Osteoblast (primary cell): ENCODE results near the gene SCUBE1. TPM values are rescaled to one million over a fixed set of nuclear protein-coding genes. Genes with fewer than 3 reads are reported as not detected.

Experiments used
- DNase-seq: peaks from one replicate; pipeline ENCODE4 v3.0.0; 2011; ENCODE audit warnings: low spot score, mixed read lengths; ENCODE audit not compliant: insufficient read length; ENCODE audit errors: missing footprints
- H2AFZ ChIP-seq: 2 replicates; pipeline ENCODE4 v1.6.0; 2011; ENCODE audit warnings: mild to moderate bottlenecking, low read length
- H3K27ac ChIP-seq: 2 replicates; pipeline ENCODE4 v1.5.1; 2011; ENCODE audit warnings: mild to moderate bottlenecking, low read depth, low read length, moderate library complexity
- H3K27me3 ChIP-seq: 2 replicates; pipeline ENCODE4 v1.6.0; 2012; ENCODE audit warnings: mild to moderate bottlenecking, control low read depth, inconsistent platforms, low read length, moderate library complexity; ENCODE audit not compliant: insufficient read depth
- H3K36me3 ChIP-seq: 2 replicates; pipeline ENCODE4 v1.5.1; 2011; ENCODE audit warnings: mild to moderate bottlenecking, low read length, control low read depth, moderate library complexity; ENCODE audit not compliant: insufficient read depth
- H3K4me1 ChIP-seq: 2 replicates; pipeline ENCODE4 v1.5.1; 2011; ENCODE audit warnings: mild to moderate bottlenecking, low read length, control low read depth, moderate library complexity; ENCODE audit not compliant: insufficient read depth
- H3K4me2 ChIP-seq: 2 replicates; pipeline ENCODE4 v1.6.0; 2011; ENCODE audit warnings: mild to moderate bottlenecking, low read length; ENCODE audit not compliant: insufficient read depth
- H3K4me3 ChIP-seq: fragments of 200-600 bp; sonication (generic); 3 replicates; pipeline ENCODE4 v1.5.1; 2012; ENCODE audit warnings: mild to moderate bottlenecking, low read length, inconsistent platforms; ENCODE audit not compliant: insufficient read depth
- H3K79me2 ChIP-seq: 2 replicates; pipeline ENCODE4 v1.6.0; 2012; ENCODE audit warnings: mild to moderate bottlenecking, low read length, control low read depth, inconsistent platforms; ENCODE audit not compliant: insufficient read depth
- H3K9me3 ChIP-seq: 2 replicates; pipeline ENCODE4 v1.5.1; 2011; ENCODE audit warnings: low read depth, low read length, control low read depth
- H4K20me1 ChIP-seq: 2 replicates; pipeline ENCODE4 v1.6.0; 2012; ENCODE audit warnings: mild to moderate bottlenecking, low read length, control low read depth; ENCODE audit not compliant: insufficient read depth
- total RNA-seq: library from RNA; depleted of rRNA; stranded (reverse); fragments of >200 nt; gene quantifications from 2 replicates; pipeline ENCODE4 v1.2.3, GENCODE V29; 2012
- TF ChIP-seq, protein P1 (sequence below): IDR thresholded peaks from 2 replicates; pipeline ENCODE4 v1.5.1; 2011; ENCODE audit warnings: mild to moderate bottlenecking, low read depth, low read length, moderate library complexity; ENCODE audit errors: extremely low read depth

The SCUBE1 gene
- total RNA-seq, 1 donor, result 2.2 TPM

DNA sequence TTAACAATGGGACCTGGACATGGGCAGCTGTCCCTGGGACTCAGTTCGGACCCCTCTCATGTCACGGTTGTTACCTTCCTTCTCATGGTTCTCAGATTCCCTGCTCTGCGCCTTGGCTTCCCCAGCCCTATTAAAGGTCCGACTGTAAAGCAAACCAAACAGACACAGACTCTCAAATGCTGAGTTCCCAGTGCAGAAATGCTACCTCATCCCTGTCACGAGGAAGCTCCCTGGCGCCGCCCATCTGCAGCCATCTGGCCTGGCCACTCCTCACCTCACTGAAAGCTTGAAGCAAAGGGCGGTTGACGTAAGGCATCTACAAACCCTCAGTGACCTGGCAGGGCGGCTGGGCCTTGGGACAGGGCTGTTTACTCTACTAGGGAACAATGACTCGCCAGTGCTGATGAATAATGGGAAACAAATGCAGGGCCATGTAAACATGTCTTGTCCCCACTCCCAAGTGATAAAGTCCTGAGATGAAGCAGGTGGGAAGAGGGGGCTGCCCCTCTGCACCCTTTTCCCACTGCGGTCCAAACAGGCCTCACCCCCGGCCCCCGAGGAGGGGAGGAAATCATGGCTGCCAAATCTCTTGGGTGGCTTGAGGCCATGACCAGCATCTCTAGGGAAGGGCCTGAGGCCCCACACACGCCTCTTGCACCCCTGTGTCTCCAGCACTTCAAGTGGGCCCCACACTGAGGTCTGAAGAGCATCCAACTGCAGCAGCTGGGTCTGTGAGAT, 49.3 kb downstream of the SCUBE1 start:
- no peaks in the 10 kb centered on the region for H4K20me1 ChIP-seq
- no peaks in the 10 kb centered on the region for H3K79me2 ChIP-seq
- no peaks in the 10 kb centered on the region for H3K4me1 ChIP-seq
- H3K4me2 ChIP-seq, result no peak overlapping the region
- H3K9me3 ChIP-seq, result no peaks in the 10 kb centered on the region
- TF ChIP-seq, protein P1, sequence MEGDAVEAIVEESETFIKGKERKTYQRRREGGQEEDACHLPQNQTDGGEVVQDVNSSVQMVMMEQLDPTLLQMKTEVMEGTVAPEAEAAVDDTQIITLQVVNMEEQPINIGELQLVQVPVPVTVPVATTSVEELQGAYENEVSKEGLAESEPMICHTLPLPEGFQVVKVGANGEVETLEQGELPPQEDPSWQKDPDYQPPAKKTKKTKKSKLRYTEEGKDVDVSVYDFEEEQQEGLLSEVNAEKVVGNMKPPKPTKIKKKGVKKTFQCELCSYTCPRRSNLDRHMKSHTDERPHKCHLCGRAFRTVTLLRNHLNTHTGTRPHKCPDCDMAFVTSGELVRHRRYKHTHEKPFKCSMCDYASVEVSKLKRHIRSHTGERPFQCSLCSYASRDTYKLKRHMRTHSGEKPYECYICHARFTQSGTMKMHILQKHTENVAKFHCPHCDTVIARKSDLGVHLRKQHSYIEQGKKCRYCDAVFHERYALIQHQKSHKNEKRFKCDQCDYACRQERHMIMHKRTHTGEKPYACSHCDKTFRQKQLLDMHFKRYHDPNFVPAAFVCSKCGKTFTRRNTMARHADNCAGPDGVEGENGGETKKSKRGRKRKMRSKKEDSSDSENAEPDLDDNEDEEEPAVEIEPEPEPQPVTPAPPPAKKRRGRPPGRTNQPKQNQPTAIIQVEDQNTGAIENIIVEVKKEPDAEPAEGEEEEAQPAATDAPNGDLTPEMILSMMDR, result no peak
- no peaks in the 10 kb centered on the region for H3K36me3 ChIP-seq
- no peak overlapping the region for H3K27ac ChIP-seq
- no peak overlapping the region for H2AFZ ChIP-seq
- H3K4me3 ChIP-seq, result no peak overlapping the region
- DNase-seq, result peak; percentile 75
- H3K27me3 ChIP-seq, result peaks cover 16% of the 10 kb centered on the region

DNA sequence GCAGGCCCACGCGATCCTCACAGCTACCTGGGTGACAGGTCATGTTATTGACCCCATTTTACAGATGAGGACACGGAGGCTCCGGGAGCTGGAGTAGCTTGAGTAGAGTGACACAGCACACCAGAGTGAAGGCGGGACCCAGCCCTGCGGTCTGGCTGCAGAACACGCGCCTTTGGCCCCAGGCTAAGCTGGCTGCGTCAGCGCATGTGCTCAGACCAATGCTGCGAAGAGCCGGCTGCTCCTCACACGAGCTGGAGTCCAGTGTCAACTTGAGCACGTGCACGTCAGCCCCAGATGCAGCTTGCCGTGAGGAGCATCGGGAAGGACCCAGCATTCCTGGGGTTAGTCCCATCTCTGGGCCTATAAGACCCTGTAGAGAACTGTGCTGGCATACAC, 49.9 kb downstream of the SCUBE1 start:
- no peaks in the 10 kb centered on the region for H3K36me3 ChIP-seq
- H2AFZ ChIP-seq, result no peak overlapping the region
- no peaks in the 10 kb centered on the region for H4K20me1 ChIP-seq
- H3K4me2 ChIP-seq, result no peak overlapping the region
- peaks cover 16% of the 10 kb centered on the region for H3K27me3 ChIP-seq
- no peak for DNase-seq
- TF ChIP-seq, protein P1, result no peak
- no peak overlapping the region for H3K27ac ChIP-seq
- H3K4me1 ChIP-seq, result no peaks in the 10 kb centered on the region
- H3K79me2 ChIP-seq, result no peaks in the 10 kb centered on the region
- no peak overlapping the region for H3K4me3 ChIP-seq
- H3K9me3 ChIP-seq, result no peaks in the 10 kb centered on the region

DNA sequence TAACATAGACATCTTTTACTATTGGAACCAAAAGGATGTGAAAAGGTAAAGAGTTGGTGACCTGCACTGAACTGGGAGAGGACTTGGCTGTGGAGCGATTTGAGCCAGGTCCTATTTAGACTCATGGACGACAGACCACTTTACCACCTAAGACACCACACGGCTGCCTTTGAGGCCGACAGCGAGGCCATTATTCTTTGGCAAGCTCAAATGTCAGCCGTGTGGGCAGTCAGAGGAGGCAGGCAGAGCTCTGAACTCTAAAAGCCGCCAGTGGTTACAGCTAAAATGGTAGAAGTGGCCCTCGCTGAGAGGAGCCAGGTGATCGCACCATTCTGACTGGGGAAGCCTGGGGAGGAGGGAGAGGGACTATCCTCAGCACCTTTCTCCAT, 50.5 kb downstream of the SCUBE1 start:
- DNase-seq, result no peak
- TF ChIP-seq, protein P1, result no peak

DNA sequence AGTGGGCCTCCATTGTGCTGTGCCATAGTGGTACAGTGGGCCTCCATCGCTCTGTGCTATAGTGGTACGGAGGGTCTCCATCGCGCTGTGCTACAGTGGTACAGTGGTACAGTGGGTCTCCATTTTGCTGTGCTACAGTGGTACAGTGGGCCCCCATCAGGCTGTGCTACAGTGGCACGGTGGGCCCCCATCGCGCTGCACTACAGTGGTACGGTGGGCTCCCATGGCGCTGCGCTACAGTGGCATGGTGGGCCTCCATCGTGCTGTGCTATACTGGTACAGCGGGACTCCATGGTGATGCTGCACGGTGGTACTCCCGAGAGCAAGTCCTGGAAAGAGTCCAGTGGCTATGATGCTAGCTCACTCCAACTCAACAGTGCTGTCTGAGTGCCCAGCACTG, 51.8 kb downstream of the SCUBE1 start:
- no peak overlapping the region for H3K4me3 ChIP-seq
- peak; percentile 42 for DNase-seq
- no peaks in the 10 kb centered on the region for H3K79me2 ChIP-seq
- no peaks in the 10 kb centered on the region for H3K36me3 ChIP-seq
- no peaks in the 10 kb centered on the region for H4K20me1 ChIP-seq
- H3K4me1 ChIP-seq, result no peaks in the 10 kb centered on the region
- peaks cover 16% of the 10 kb centered on the region for H3K27me3 ChIP-seq
- TF ChIP-seq, protein P1, result no peak
- no peak overlapping the region for H3K27ac ChIP-seq
- no peak overlapping the region for H3K4me2 ChIP-seq
- no peaks in the 10 kb centered on the region for H3K9me3 ChIP-seq
- H2AFZ ChIP-seq, result no peak overlapping the region

More for the DNA sequence above, 50.5 kb downstream of the SCUBE1 start:
- Histone ChIP-seq H3K27me3 (peaks cover 16% of the 10 kb centered on the region), H2AFZ (no peak overlapping the region), H3K4me1 (no peaks in the 10 kb centered on the region), H3K9me3 (no peaks in the 10 kb centered on the region), H3K79me2 (no peaks in the 10 kb centered on the region), H3K27ac (no peak overlapping the region), H3K4me2 (no peak overlapping the region), H4K20me1 (no peaks in the 10 kb centered on the region), H3K4me3 (no peak overlapping the region), H3K36me3 (no peaks in the 10 kb centered on the region)
